Gastrocnemius medialis (tissue), 4 donors: ENCODE results near the gene NOP9.

ENCODE experiments used
- POLR2A ChIP-seq, 2 donors: fragments of 450-650 bp; IDR thresholded peaks; one replicate each; pipeline ENCODE4 v1.6.1; 2017; ENCODE audit warnings: antibody characterized with exemption in 2 of 2, mild to moderate bottlenecking in 2 of 2, moderate library complexity in 2 of 2
- TF ChIP-seq, protein P1 (sequence below), 5 experiments: fragments of 450-650 bp in 3 of 5; fragments of 200-600 bp in 2 of 5; sonication (generic) in 2 of 5; IDR thresholded peaks in 4 of 5; conservative IDR thresholded peaks in 1 of 5; 1 replicate in 4 of 5; 2 replicates in 1 of 5; pipeline ENCODE4 v1.5.1; 2016 to 2019; ENCODE audit warnings: antibody characterized with exemption in 5 of 5, mild to moderate bottlenecking in 3 of 5, moderate library complexity in 3 of 5

DNA sequence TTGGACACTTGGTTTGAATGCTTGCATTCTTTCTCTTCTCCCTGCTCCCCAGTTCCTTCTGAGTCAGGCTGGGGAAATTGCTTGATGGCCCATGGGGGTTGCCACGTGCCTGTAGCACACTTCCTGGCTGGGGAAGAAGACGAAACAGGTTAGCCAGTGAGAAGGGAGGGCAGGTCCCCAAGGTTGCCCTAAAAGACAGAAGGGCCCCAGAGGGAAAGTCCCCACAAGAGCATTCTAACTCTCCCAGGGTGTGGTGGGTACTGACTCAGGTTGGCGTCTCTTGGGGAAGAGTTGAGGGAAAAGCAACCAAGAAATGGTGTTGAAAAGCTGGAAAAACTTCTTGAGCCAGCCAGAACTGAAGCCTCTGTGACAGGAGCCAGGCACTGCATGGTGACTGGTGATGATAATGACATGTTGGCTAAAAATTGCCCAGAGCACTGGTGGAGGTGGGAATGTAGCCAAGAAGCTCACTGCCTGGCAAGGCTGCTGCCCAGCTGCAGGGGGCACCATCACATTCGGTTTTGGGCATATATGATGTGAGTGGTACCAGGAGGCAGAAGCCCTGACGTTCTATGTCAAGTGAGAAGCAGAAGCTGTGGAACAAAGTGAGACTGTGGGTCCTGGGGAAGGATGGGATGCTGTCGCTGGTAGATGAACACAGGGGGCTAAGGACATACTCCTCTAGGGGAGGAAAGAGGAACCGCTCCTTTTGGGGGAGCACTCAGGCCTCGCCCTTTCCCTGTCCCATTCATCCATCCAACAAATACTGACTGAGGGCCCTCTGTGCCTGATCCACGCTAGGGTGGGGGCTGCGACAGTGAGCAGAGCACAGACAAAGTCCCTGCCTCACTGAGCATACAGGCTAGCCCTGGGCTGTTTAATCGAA is 20.1 kb upstream of the NOP9 start:
- TF ChIP-seq, protein P1, sequence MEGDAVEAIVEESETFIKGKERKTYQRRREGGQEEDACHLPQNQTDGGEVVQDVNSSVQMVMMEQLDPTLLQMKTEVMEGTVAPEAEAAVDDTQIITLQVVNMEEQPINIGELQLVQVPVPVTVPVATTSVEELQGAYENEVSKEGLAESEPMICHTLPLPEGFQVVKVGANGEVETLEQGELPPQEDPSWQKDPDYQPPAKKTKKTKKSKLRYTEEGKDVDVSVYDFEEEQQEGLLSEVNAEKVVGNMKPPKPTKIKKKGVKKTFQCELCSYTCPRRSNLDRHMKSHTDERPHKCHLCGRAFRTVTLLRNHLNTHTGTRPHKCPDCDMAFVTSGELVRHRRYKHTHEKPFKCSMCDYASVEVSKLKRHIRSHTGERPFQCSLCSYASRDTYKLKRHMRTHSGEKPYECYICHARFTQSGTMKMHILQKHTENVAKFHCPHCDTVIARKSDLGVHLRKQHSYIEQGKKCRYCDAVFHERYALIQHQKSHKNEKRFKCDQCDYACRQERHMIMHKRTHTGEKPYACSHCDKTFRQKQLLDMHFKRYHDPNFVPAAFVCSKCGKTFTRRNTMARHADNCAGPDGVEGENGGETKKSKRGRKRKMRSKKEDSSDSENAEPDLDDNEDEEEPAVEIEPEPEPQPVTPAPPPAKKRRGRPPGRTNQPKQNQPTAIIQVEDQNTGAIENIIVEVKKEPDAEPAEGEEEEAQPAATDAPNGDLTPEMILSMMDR (IDR thresholded peaks at IDR 0.05 in 4 of 5, conservative IDR thresholded peaks at IDR 0.05 in 1 of 5), result no peak
- TF ChIP-seq POLR2A (IDR thresholded peaks at IDR 0.05), result no peak
